Lung (tissue), 13 donors: ENCODE data around the gene OR6M1. TPM values are rescaled to one million over a fixed set of nuclear protein-coding genes. Genes with fewer than 3 reads are reported as not detected.

ENCODE experiments used
- ATAC-seq: fragments of 200-7000 bp; cut with Tn5 transposase; one replicate; pipeline ENCODE4 v1.9.1; 2020; ENCODE audit warnings: moderate number of reproducible peaks; ENCODE audit not compliant: insufficient read depth, low FRiP score
- DNase-seq, 3 donors: peaks; one replicate each; pipeline ENCODE4 v3.0.0-alpha.2; 2013 to 2017
- H3K27ac ChIP-seq, 2 donors: one replicate each; pipeline ENCODE4 v1.5.1; 2013; ENCODE audit warnings: mild to moderate bottlenecking in 2 of 2, moderate library complexity in 2 of 2, control low read depth in 1 of 2, inconsistent platforms in 1 of 2, low read depth in 1 of 2, low read length in 1 of 2
- H3K27me3 ChIP-seq, 3 donors: one replicate each; pipeline ENCODE4 v1.5.1; 2013; ENCODE audit warnings: low read length in 2 of 3; ENCODE audit not compliant: control insufficient read depth in 3 of 3, insufficient read depth in 3 of 3
- H3K36me3 ChIP-seq, 4 donors: one replicate each; pipeline ENCODE4 v1.5.1; 2013; ENCODE audit warnings: low read length in 4 of 4, mild to moderate bottlenecking in 1 of 4, moderate library complexity in 1 of 4; ENCODE audit not compliant: control insufficient read depth in 4 of 4, insufficient read depth in 4 of 4
- H3K4me1 ChIP-seq, 5 donors: one replicate each; pipeline ENCODE4 v1.5.1; 2013; ENCODE audit warnings: low read length in 5 of 5, mild to moderate bottlenecking in 2 of 5, moderate library complexity in 1 of 5; ENCODE audit not compliant: control insufficient read depth in 5 of 5, insufficient read depth in 5 of 5
- H3K4me3 ChIP-seq: one replicate; pipeline ENCODE4 v1.5.1; 2013; ENCODE audit warnings: mild to moderate bottlenecking, control low read depth, moderate library complexity
- H3K9ac ChIP-seq, 2 donors: one replicate each; pipeline ENCODE4 v1.5.1; 2013; ENCODE audit warnings: low read length in 2 of 2, control low read depth in 1 of 2; ENCODE audit not compliant: insufficient read depth in 1 of 2
- H3K9me3 ChIP-seq, 4 donors: one replicate each; pipeline ENCODE4 v1.5.1; 2013; ENCODE audit warnings: low read length in 3 of 4, mild to moderate bottlenecking in 1 of 4, moderate library complexity in 1 of 4; ENCODE audit not compliant: control insufficient read depth in 4 of 4, insufficient read depth in 3 of 4
- WGBS, 2 donors: extraction: QIAGEN DNeasy Blood & Tissue Kit; methylation state at CpG; one replicate each; pipeline ENCODE4 v1.1.7; 2013; 5-methylcytosine and 5-hydroxymethylcytosine counted together
- polyA plus RNA-seq, 2 donors: library from polyadenylated mRNA; stranded (reverse); fragments of 200-250 nt; gene quantifications; one replicate each; pipeline ENCODE4 v1.2.1, GENCODE V29; 2013
- small RNA-seq: library from RNA; depleted of rRNA; stranded (forward); fragments of <200 nt; gene quantifications from one replicate; pipeline ENCODE3, GENCODE V24; 2014; ENCODE audit warnings: low replicate concordance
- total RNA-seq, 2 donors: library from RNA; depleted of rRNA in 1 of 2; stranded (reverse); fragments of >200 nt in 1 of 2; gene quantifications; one replicate each; pipeline ENCODE4 v1.2.1, GENCODE V29; 2014 to 2021
- TF ChIP-seq, protein P1 (sequence below): IDR thresholded peaks from 2 replicates; pipeline ENCODE4 v1.5.1; 2012; ENCODE audit warnings: mild to moderate bottlenecking; ENCODE audit errors: control extremely low read depth, extremely low read depth
- donor health status: control.
- donor health status: control.
- donor health status: Bipolar disorder and iron deficiency.
- donor health status: healthy.
- donor health status: DM: yes; HTN: yes; CAD: no.

Gene OR6M1
- total and polyA plus RNA-seq, 4 donors, result not detected

DNA sequence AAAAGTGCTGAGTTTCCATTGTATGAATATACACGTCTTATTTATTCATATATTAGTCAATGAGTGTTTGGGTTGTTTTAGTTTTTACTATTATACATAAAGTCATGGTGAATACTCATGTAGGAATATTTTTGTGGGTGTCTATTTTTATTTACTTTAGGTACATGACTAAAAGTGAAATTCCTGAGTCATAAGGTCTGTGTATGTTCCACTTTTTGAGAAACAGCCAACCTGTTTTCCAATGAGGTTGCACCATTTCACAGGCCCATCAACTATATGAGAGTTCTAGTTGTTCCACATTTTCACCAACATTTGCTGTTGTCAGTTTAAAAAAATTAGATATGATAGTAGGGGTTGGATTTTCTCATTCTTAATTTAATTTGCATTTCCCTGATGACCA is 45.3 kb downstream of the OR6M1 start:
- DNase-seq (no peak), ATAC-seq (no peak)
- Histone ChIP-seq H3K27me3 (no peaks in the 10 kb centered on the region), H3K27ac (no peak overlapping the region), H3K9ac (no peak overlapping the region), H3K4me1 (peaks cover 0 to 5% (median 0%) of the 10 kb centered on the region in 5 donors), H3K9me3 (peaks cover 0 to 7% (median 1%) of the 10 kb centered on the region in 4 donors), H3K36me3 (no peaks in the 10 kb centered on the region), H3K4me3 (no peak overlapping the region)
- 79 to 95% methylated on average over 1 of the region's 1 CpG for WGBS, 2 donors
- TF ChIP-seq, protein P1, sequence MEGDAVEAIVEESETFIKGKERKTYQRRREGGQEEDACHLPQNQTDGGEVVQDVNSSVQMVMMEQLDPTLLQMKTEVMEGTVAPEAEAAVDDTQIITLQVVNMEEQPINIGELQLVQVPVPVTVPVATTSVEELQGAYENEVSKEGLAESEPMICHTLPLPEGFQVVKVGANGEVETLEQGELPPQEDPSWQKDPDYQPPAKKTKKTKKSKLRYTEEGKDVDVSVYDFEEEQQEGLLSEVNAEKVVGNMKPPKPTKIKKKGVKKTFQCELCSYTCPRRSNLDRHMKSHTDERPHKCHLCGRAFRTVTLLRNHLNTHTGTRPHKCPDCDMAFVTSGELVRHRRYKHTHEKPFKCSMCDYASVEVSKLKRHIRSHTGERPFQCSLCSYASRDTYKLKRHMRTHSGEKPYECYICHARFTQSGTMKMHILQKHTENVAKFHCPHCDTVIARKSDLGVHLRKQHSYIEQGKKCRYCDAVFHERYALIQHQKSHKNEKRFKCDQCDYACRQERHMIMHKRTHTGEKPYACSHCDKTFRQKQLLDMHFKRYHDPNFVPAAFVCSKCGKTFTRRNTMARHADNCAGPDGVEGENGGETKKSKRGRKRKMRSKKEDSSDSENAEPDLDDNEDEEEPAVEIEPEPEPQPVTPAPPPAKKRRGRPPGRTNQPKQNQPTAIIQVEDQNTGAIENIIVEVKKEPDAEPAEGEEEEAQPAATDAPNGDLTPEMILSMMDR, result no peak

DNA sequence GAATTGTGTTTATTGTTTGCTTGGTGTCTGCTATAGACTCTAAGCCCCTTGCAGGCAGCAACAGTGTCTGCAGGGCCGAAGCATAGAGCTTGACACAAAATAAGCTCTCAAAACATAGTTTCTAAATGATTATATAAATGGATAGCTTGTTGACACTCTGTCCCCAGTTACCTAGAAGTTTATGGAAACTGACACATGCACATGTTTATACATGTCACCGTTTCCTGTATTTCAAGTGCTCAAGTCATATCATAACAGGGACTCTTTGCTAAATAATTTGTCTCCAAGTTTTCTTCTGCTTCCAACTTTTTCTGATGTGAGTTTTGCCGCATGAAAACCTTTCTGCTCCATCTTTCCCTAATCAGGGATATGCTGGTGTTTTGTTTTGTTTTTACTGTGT is 48.2 kb downstream of the OR6M1 start:
- Histone ChIP-seq H3K36me3 (no peaks in the 10 kb centered on the region), H3K27ac (no peak overlapping the region), H3K9me3 (peaks cover 0 to 7% (median 1%) of the 10 kb centered on the region in 4 donors), H3K9ac (no peak overlapping the region), H3K27me3 (no peaks in the 10 kb centered on the region), H3K4me1 (peaks cover 0 to 5% (median 0%) of the 10 kb centered on the region in 5 donors), H3K4me3 (no peak overlapping the region)
- TF ChIP-seq, protein P1, result no peak
- 76 to 88% methylated on average over 3 of the region's 3 CpGs for WGBS, 2 donors
- no peak for DNase-seq
- ATAC-seq, result no peak

DNA sequence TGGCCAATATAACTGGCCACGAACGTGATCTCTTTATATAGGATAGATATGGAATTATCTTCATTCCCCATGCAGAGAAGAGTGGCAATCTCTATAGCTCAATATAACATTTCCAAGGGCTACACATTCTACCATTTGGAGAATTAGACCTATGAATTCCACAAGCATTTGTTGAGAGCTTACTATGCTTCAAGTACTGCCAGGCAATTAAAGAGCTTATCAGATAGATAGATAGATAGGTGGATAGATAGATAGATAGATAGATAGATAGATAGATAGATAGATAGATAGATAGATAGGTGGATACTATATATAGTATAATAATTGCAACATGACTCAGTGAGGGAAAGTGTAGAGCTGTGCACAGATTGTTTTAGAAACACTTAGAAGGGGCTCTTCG is 50.3 kb downstream of the OR6M1 start:
- H3K4me3 ChIP-seq, result no peak overlapping the region
- H3K4me1 ChIP-seq, result peaks cover 0 to 5% (median 0%) of the 10 kb centered on the region in 5 donors
- no peaks in the 10 kb centered on the region for H3K27me3 ChIP-seq
- ATAC-seq, result no peak
- no peak overlapping the region for H3K27ac ChIP-seq
- no peaks in the 10 kb centered on the region for H3K36me3 ChIP-seq
- TF ChIP-seq, protein P1, result no peak
- 87 to 97% methylated on average over 3 of the region's 3 CpGs for WGBS, 2 donors
- DNase-seq, result no peak
- no peak overlapping the region for H3K9ac ChIP-seq
- H3K9me3 ChIP-seq, result no peaks in the 10 kb centered on the region

Small RNA genes lying within 50 kb of the gene (small RNA-seq; reads per million reads assigned to genes)
- gene RNU1-21P, result not detected

Other genes starting within 250 kb of the OR6M1 start
- 1 to 10 TPM; 1.6 to 2.7 TPM for gene SCN3B, start 151.7 kb downstream of the OR6M1 start, total RNA-seq
- under 1 TPM; 0.72 to 0.77 TPM for gene SCN3B, start 151.7 kb downstream of the OR6M1 start, polyA plus RNA-seq
- gene ZNF202, start 64.7 kb downstream of the OR6M1 start, total RNA-seq, result 10 to 100 TPM; 10.7 to 10.8 TPM
- gene ZNF202, start 64.7 kb downstream of the OR6M1 start, polyA plus RNA-seq, result 1 to 10 TPM; 6.7 to 7.2 TPM
- gene OR6X1, start 51.8 kb downstream of the OR6M1 start, total RNA-seq, result not detected
- gene OR6X1, start 51.8 kb downstream of the OR6M1 start, polyA plus RNA-seq, result not detected
- not detected for gene TMEM225, start 79.3 kb upstream of the OR6M1 start, total RNA-seq
- not detected for gene TMEM225, start 79.3 kb upstream of the OR6M1 start, polyA plus RNA-seq
- not detected for gene OR8D4, start 95.8 kb upstream of the OR6M1 start, total RNA-seq
- gene OR8D4, start 95.8 kb upstream of the OR6M1 start, polyA plus RNA-seq, result not detected
- not detected for gene OR4D5, start 133.3 kb upstream of the OR6M1 start, total RNA-seq
- not detected for gene OR4D5, start 133.3 kb upstream of the OR6M1 start, polyA plus RNA-seq
- not detected for gene OR6T1, start 137.5 kb upstream of the OR6M1 start, total RNA-seq
- gene OR6T1, start 137.5 kb upstream of the OR6M1 start, polyA plus RNA-seq, result not detected
- gene OR10S1, start 171.4 kb upstream of the OR6M1 start, total RNA-seq, result not detected
- gene OR10S1, start 171.4 kb upstream of the OR6M1 start, polyA plus RNA-seq, result not detected
- not detected for gene OR10G6, start 188.8 kb upstream of the OR6M1 start, total RNA-seq
- gene OR10G6, start 188.8 kb upstream of the OR6M1 start, polyA plus RNA-seq, result not detected
- not detected for gene OR10G4, start 206.6 kb upstream of the OR6M1 start, total RNA-seq
- not detected for gene OR10G4, start 206.6 kb upstream of the OR6M1 start, polyA plus RNA-seq
- not detected for gene OR10G9, start 216.7 kb upstream of the OR6M1 start, total RNA-seq
- gene OR10G9, start 216.7 kb upstream of the OR6M1 start, polyA plus RNA-seq, result not detected
- not detected for gene OR10G8, start 220.4 kb upstream of the OR6M1 start, total RNA-seq
- gene OR10G8, start 220.4 kb upstream of the OR6M1 start, polyA plus RNA-seq, result not detected
- not detected for gene OR10G7, start 235.0 kb upstream of the OR6M1 start, total RNA-seq
- gene OR10G7, start 235.0 kb upstream of the OR6M1 start, polyA plus RNA-seq, result not detected